ENCODE measurements around the gene ST3GAL3. TPM values are rescaled to one million over a fixed set of nuclear protein-coding genes. Genes with fewer than 3 reads are reported as not detected.
A peak's percentile ranks its signal among the peaks of the same experiment; 100 is the strongest.

ST3GAL3 gene
- total RNA-seq, 1 donor from 2014 or later, result 11.4 TPM

DNA sequence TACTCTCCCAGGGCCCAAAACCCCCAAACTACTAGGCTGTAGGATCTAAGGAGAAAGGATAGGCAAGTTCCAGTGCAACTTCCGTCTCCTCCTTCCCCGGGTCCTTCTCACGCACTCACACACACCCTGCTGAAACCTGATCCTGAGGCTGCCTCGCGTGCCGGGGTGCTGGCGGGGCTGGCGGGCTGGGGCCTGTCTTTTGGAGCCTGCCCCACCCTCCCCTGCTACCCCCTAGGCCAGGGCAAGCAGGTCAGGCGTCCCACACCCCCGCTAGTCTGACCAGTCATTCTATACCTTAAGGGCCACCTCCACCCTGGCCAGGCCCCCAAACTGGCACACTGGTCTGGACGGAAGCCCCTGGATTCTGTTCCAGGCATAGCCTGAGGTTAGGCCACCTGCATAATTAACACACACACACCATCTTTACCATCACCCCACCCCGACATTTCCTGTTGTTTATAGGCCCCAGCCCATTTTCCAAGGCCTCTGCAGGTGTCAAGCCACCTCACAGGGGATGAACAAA, 178.0 kb downstream of the ST3GAL3 start:
- Mint-ChIP-seq H3K9me3 (ENCODE audit: unreplicated experiment) (no peaks in the 10 kb centered on the region), H3K27ac (ENCODE audit: unreplicated experiment) (no peak overlapping the region), H3K27me3 (ENCODE audit: low read depth, unreplicated experiment) (no peaks in the 10 kb centered on the region), H3K4me1 (ENCODE audit: low read depth, unreplicated experiment) (no peaks in the 10 kb centered on the region), H3K4me3 (ENCODE audit: unreplicated experiment) (no peak overlapping the region), H3K36me3 (ENCODE audit: low read depth, unreplicated experiment) (peaks cover 2% of the 10 kb centered on the region)
- Histone ChIP-seq H3K79me2 (ENCODE audit: insufficient read depth, low read length) (no peaks in the 10 kb centered on the region), H3K4me3 (ENCODE audit: insufficient read depth, low read depth, low read length) (no peak overlapping the region), H3K36me3 (ENCODE audit: insufficient read depth, low read length) (no peaks in the 10 kb centered on the region), H3K27ac (ENCODE audit: low read depth, low read length) (no peak overlapping the region), H3K9me3 (ENCODE audit: insufficient read depth, low read depth, low read length) (no peaks in the 10 kb centered on the region), H3K9ac (ENCODE audit: low read length) (no peak overlapping the region), H4K20me1 (ENCODE audit: insufficient read depth, low read length) (peaks cover 26% of the 10 kb centered on the region), H2AFZ (ENCODE audit: low read depth, low read length) (no peak overlapping the region), H3K4me1 (ENCODE audit: insufficient read depth, low read length) (no peaks in the 10 kb centered on the region), H3K27me3 (ENCODE audit: insufficient read depth, low read length) (no peaks in the 10 kb centered on the region), H3K4me2 (ENCODE audit: low read length) (no peak overlapping the region)
- DNase-seq (ENCODE audit: low read depth) (no peak), FAIRE-seq (no peak)
- no peak for TF ChIP-seq CTCF (IDR thresholded peaks at IDR 0.05; ENCODE audit: insufficient read depth, low read depth, low read length)
- no peak for TF ChIP-seq EZH2 (IDR thresholded peaks at IDR 0.05; ENCODE audit: insufficient read depth, low read length)

DNA sequence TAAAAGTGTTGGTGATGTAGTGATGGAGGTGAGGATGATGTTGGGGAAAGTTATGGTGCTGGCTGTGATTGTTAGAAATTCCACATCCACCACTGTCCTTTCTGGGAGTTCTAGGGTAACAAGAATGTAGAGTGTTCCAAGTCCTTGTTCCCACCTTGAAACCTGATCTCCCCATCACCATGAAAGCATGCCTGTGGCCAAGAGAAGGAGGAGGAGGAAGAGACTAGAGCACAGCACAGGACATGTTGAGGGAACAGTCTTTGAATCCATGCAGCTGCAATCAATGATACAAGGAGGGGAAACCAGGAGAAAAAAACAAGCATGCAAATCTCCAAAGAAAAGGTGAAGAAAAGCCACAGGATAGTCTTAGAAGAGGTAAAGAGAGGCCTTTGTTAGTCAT, 180.4 kb downstream of the ST3GAL3 start:
- H2AFZ ChIP-seq (ENCODE audit: low read depth, low read length), result no peak overlapping the region
- no peaks in the 10 kb centered on the region for H3K4me1 Mint-ChIP-seq (ENCODE audit: low read depth, unreplicated experiment)
- peaks cover 18% of the 10 kb centered on the region for H4K20me1 ChIP-seq (ENCODE audit: insufficient read depth, low read length)
- no peak overlapping the region for H3K27ac ChIP-seq (ENCODE audit: low read depth, low read length)
- H3K4me1 ChIP-seq (ENCODE audit: insufficient read depth, low read length), result no peaks in the 10 kb centered on the region
- no peak for TF ChIP-seq CTCF (IDR thresholded peaks at IDR 0.05; ENCODE audit: insufficient read depth, low read depth, low read length)
- TF ChIP-seq EZH2 (IDR thresholded peaks at IDR 0.05; ENCODE audit: insufficient read depth, low read length), result no peak
- H3K9me3 ChIP-seq (ENCODE audit: insufficient read depth, low read depth, low read length), result no peaks in the 10 kb centered on the region
- H3K9ac ChIP-seq (ENCODE audit: low read length), result no peak overlapping the region
- H3K27me3 Mint-ChIP-seq (ENCODE audit: low read depth, unreplicated experiment), result no peaks in the 10 kb centered on the region
- H3K36me3 ChIP-seq (ENCODE audit: insufficient read depth, low read length), result no peaks in the 10 kb centered on the region
- H3K79me2 ChIP-seq (ENCODE audit: insufficient read depth, low read length), result no peaks in the 10 kb centered on the region
- H3K27ac Mint-ChIP-seq (ENCODE audit: unreplicated experiment), result no peak overlapping the region
- H3K36me3 Mint-ChIP-seq (ENCODE audit: low read depth, unreplicated experiment), result peaks cover 2% of the 10 kb centered on the region
- no peak for DNase-seq (ENCODE audit: low read depth)
- H3K4me2 ChIP-seq (ENCODE audit: low read length), result no peak overlapping the region
- H3K4me3 Mint-ChIP-seq (ENCODE audit: unreplicated experiment), result no peak overlapping the region
- no peak for FAIRE-seq
- no peaks in the 10 kb centered on the region for H3K27me3 ChIP-seq (ENCODE audit: insufficient read depth, low read length)
- no peaks in the 10 kb centered on the region for H3K9me3 Mint-ChIP-seq (ENCODE audit: unreplicated experiment)
- no peak overlapping the region for H3K4me3 ChIP-seq (ENCODE audit: insufficient read depth, low read depth, low read length)

DNA sequence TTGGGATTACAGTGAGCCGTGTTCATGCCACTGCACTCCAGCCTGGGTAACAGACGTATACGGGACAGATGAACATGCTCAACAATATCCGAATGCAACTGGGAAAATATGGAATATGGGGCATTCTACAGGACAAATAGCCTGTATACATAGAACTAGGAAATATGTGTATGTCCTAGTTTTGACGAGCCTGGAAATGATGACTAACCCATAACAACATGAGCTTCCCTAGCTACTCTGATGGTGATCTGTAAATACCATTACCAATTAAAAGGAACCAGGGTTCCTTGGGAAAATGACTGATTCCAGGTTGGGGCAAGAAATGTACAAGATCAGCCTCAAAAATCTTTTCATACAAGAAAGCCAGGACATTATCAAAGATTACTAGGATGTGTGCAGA, 183.5 kb downstream of the ST3GAL3 start:
- Histone ChIP-seq H3K79me2 (ENCODE audit: insufficient read depth, low read length) (no peaks in the 10 kb centered on the region), H3K4me1 (ENCODE audit: insufficient read depth, low read length) (no peaks in the 10 kb centered on the region), H3K27ac (ENCODE audit: low read depth, low read length) (no peak overlapping the region), H3K27me3 (ENCODE audit: insufficient read depth, low read length) (no peaks in the 10 kb centered on the region), H3K9me3 (ENCODE audit: insufficient read depth, low read depth, low read length) (no peaks in the 10 kb centered on the region), H3K4me2 (ENCODE audit: low read length) (no peak overlapping the region), H3K4me3 (ENCODE audit: insufficient read depth, low read depth, low read length) (no peak overlapping the region), H2AFZ (ENCODE audit: low read depth, low read length) (no peak overlapping the region), H3K9ac (ENCODE audit: low read length) (no peak overlapping the region), H3K36me3 (ENCODE audit: insufficient read depth, low read length) (no peaks in the 10 kb centered on the region), H4K20me1 (ENCODE audit: insufficient read depth, low read length) (peaks cover 24% of the 10 kb centered on the region)
- peak overlapping the region; percentile 29 for H3K27ac Mint-ChIP-seq (ENCODE audit: unreplicated experiment)
- no peak for DNase-seq (ENCODE audit: low read depth)
- H3K9me3 Mint-ChIP-seq (ENCODE audit: unreplicated experiment), result no peaks in the 10 kb centered on the region
- TF ChIP-seq CTCF (IDR thresholded peaks at IDR 0.05; ENCODE audit: insufficient read depth, low read depth, low read length) (no peak), EZH2 (IDR thresholded peaks at IDR 0.05; ENCODE audit: insufficient read depth, low read length) (no peak)
- FAIRE-seq, result no peak
- peaks cover 11% of the 10 kb centered on the region for H3K4me1 Mint-ChIP-seq (ENCODE audit: low read depth, unreplicated experiment)
- H3K36me3 Mint-ChIP-seq (ENCODE audit: low read depth, unreplicated experiment), result peaks cover 9% of the 10 kb centered on the region
- no peak overlapping the region for H3K4me3 Mint-ChIP-seq (ENCODE audit: unreplicated experiment)
- H3K27me3 Mint-ChIP-seq (ENCODE audit: low read depth, unreplicated experiment), result no peaks in the 10 kb centered on the region

Data from astrocyte (in vitro differentiated cells and primary cell).